ENCODE results near the gene DGCR6L.

- TF ChIP-seq CTCF (IDR thresholded peaks at IDR 0.05) (no peak), EHMT2 (IDR thresholded peaks at IDR 0.05; ENCODE audit: low read depth) (no peak), HMGXB4 (CRISPR knock-in tag; IDR thresholded peaks at IDR 0.05; ENCODE audit: borderline replicate concordance) (no peak), JUN (IDR thresholded peaks at IDR 0.05) (no peak), FOSL2 (IDR thresholded peaks at IDR 0.05) (no peak), FOSL2 (CRISPR knock-in tag; IDR thresholded peaks at IDR 0.05) (no peak), TFCP2L1 (CRISPR knock-in tag; IDR thresholded peaks at IDR 0.05) (no peak), NFE2L2 (conservative IDR thresholded peaks at IDR 0.05; ENCODE audit: low read length) (no peak), POLR2A (IDR thresholded peaks at IDR 0.05; ENCODE audit: low read length) (no peak), CHD2 (IDR thresholded peaks at IDR 0.05; ENCODE audit: low read length, partially characterized antibody) (no peak), KDM5A (IDR thresholded peaks at IDR 0.05) (no peak), USF2 (IDR thresholded peaks at IDR 0.05) (no peak), MYC (IDR thresholded peaks at IDR 0.05; ENCODE audit: borderline replicate concordance, low read length) (no peak), BHLHE40 (IDR thresholded peaks at IDR 0.05; ENCODE audit: low read depth, low read length) (no peak)
- TF ChIP-seq, protein P1, sequence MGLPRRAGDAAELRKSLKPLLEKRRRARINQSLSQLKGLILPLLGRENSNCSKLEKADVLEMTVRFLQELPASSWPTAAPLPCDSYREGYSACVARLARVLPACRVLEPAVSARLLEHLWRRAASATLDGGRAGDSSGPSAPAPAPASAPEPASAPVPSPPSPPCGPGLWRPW (IDR thresholded peaks at IDR 0.05), result no peak
Observed at GRCh38 chr22:20275836-20276235, 44.0 kb downstream of the DGCR6L start.
